ENCODE data around the gene B3GNT5. TPM values are rescaled to one million over a fixed set of nuclear protein-coding genes. Genes with fewer than 3 reads are reported as not detected.

The B3GNT5 gene
- total RNA-seq, 4 donors from 2014 or later = 18.2 to 41.2 (median 26.0) TPM

GRCh38 chr3:183210341-183210740, 42.7 kb upstream of the B3GNT5 start:
- H3K36me3 ChIP-seq = no peaks in the 10 kb centered on the region
- intact Hi-C loops (cut with DNase I; ENCODE audit: low total_unique reads) = loop anchor here (2.0 kb wide), 1 partner anchor 76 kb away; no protein-coding TSS in a partner anchor
- ATAC-seq = peak in 1 of 2 donors; percentile 13
- in situ Hi-C loops (cut with MboI; ENCODE audit: low sequenced_read_pairs in 4 of 4) = no loop called here
- DNase-seq = no peak
- TF ChIP-seq CTCF (IDR thresholded peaks at IDR 0.05 in 4 of 5, conservative IDR thresholded peaks at IDR 0.05 in 1 of 5) = no peak
- no peak for TF ChIP-seq POLR2A (IDR thresholded peaks at IDR 0.05)
- H3K27ac ChIP-seq = peak overlapping the region in 2 of 4 donors; percentile 43 to 57
- H3K9me3 ChIP-seq = no peaks in the 10 kb centered on the region
- H3K27me3 ChIP-seq = no peaks in the 10 kb centered on the region
- peaks cover 0 to 3% of the 10 kb centered on the region in 2 donors for H3K4me1 ChIP-seq
- no peak overlapping the region for H3K4me3 ChIP-seq

GRCh38 chr3:183210862-183211341, 42.2 kb upstream of the B3GNT5 start:
- H3K9me3 ChIP-seq = no peaks in the 10 kb centered on the region
- intact Hi-C loops (cut with DNase I; ENCODE audit: low total_unique reads) = loop anchor here (2.0 kb wide), 1 partner anchor 76 kb away; no protein-coding TSS in a partner anchor
- no peaks in the 10 kb centered on the region for H3K27me3 ChIP-seq
- H3K4me3 ChIP-seq = no peak overlapping the region
- peaks cover 0 to 3% of the 10 kb centered on the region in 2 donors for H3K4me1 ChIP-seq
- TF ChIP-seq POLR2A (IDR thresholded peaks at IDR 0.05) (no peak), CTCF (IDR thresholded peaks at IDR 0.05 in 4 of 5, conservative IDR thresholded peaks at IDR 0.05 in 1 of 5) (no peak)
- DNase-seq = peak in 1 of 2 donors; percentile 18
- no peaks in the 10 kb centered on the region for H3K36me3 ChIP-seq
- in situ Hi-C loops (cut with MboI; ENCODE audit: low sequenced_read_pairs in 4 of 4) = no loop called here
- peak overlapping the region in 3 of 4 donors; percentile 43 to 57 (median 54) for H3K27ac ChIP-seq
- ATAC-seq = peak in 1 of 2 donors; percentile 37

- DNase-seq = no peak
- Histone ChIP-seq H3K4me3 (no peak overlapping the region), H3K27ac (peak overlapping the region in 3 of 4 donors; percentile 54 to 58 (median 57)), H3K27me3 (no peaks in the 10 kb centered on the region), H3K9me3 (no peaks in the 10 kb centered on the region), H3K36me3 (no peaks in the 10 kb centered on the region), H3K4me1 (peaks cover 0 to 3% of the 10 kb centered on the region in 2 donors)
- no peak for TF ChIP-seq POLR2A (IDR thresholded peaks at IDR 0.05)
- TF ChIP-seq CTCF (IDR thresholded peaks at IDR 0.05 in 4 of 5, conservative IDR thresholded peaks at IDR 0.05 in 1 of 5) = no peak
- intact Hi-C loops (cut with DNase I; ENCODE audit: low total_unique reads) = loop anchor here (2.0 kb wide), 1 partner anchor 75 kb away; no protein-coding TSS in a partner anchor
- peak; percentile 67 to 75 for ATAC-seq
- in situ Hi-C loops (cut with MboI; ENCODE audit: low sequenced_read_pairs in 4 of 4) = no loop called here
These were observed 41.7 kb upstream of the B3GNT5 start for GRCh38 chr3:183211352-183211751.

- intact Hi-C loops (cut with DNase I; ENCODE audit: low total_unique reads) = no loop called here
- in situ Hi-C loops (cut with MboI; ENCODE audit: low sequenced_read_pairs in 4 of 4) = no loop called here
These were observed 41.0 kb upstream of the B3GNT5 start for GRCh38 chr3:183212096-183212495.

More at GRCh38 chr3:183212096-183212495, 41.0 kb upstream of the B3GNT5 start:
- H3K4me1 ChIP-seq = peaks cover 0 to 3% of the 10 kb centered on the region in 2 donors
- H3K27ac ChIP-seq = peak overlapping the region in 2 of 4 donors; percentile 57 to 58
- H3K4me3 ChIP-seq = no peak overlapping the region
- H3K27me3 ChIP-seq = no peaks in the 10 kb centered on the region
- DNase-seq (no peak), ATAC-seq (no peak)
- H3K36me3 ChIP-seq = no peaks in the 10 kb centered on the region
- TF ChIP-seq CTCF (IDR thresholded peaks at IDR 0.05 in 4 of 5, conservative IDR thresholded peaks at IDR 0.05 in 1 of 5) = no peak
- TF ChIP-seq POLR2A (IDR thresholded peaks at IDR 0.05) = no peak
- H3K9me3 ChIP-seq = no peaks in the 10 kb centered on the region

All from gastrocnemius medialis (tissue), 4 donors.